Activated CD8-positive, alpha-beta memory T cell treated with anti-CD3 and anti-CD28 coated beads for 24 hours (primary cell): ENCODE measurements around the gene KIF23.
A peak's percentile ranks its signal among the peaks of the same experiment; 100 is the strongest.
"Not testable (repeated sequence)": the region's sequence is repeated elsewhere in the genome, so short reads cannot be mapped to it uniquely, and the experiment has no call there.

Experiments
- DNase-seq: peaks from one replicate; pipeline ENCODE4 v3.0.0-alpha.2; 2020

The KIF23 gene

DNA sequence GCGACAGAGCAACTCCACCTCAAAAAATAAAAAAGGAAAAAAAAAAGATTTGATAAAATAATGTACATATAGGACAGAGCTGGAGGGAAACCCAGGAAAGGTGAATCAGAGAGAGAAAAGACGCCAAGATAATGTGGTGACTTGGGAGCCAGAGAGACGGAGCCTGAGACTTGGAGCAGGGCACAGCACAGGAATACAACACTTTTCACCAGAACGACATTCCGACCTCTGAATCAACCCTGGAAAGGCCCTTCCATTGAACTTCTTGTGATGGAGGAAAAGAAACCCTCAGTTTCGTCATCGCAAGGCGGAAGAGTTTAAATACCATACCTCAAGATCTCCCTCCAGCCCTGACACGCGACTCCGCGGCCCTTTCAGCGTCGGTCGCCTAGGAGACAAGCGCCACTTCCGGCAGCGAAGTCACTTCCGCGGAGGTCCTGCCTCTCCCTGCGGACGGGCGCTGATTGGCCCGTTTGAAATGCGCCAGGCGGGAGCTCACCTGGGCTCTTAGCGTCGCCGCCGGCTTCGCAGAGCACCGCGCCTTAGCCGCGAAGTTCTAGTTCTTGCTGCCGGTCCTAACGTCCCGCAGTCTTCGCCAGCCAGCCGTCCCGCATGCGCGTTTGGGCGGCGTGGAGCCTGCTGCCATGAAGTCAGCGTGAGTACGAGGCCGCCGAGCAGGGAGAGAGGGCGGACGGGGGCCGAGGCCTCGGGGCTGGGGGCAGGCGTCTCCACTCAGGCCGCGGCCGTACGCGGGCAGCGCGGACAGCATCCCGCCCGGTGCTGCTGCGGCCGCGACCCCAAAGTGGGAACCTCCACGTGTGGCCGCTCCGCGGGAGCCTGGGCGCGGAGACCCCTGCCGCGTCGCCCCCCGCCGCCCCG, at the start of gene KIF23:
KIF23 (plus strand) TSS at position 528 of the 879 bp plus-strand sequence; CDS start at position 645, 117 bp downstream.
- peak; percentile 93 for DNase-seq

DNA sequence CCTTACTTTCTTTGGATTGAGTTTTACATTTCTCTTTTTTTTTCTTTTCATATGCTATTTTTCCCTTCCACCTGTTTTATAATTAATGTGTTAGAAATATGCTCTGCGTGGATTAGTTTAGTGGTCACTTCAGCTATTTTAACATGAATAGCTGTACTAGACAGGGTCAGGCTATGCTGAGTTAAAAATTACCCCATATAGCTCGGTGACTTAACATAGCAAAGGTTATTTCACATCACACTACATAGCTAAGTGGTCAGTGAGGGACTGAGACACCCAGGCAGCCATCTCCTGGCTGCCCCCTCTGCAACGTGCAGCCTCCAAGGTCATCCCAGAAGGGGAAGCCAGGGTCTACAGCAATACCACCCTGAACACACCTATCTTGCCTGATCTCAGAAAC, 46.9 kb upstream of the KIF23 start:
- no peak for DNase-seq

DNA sequence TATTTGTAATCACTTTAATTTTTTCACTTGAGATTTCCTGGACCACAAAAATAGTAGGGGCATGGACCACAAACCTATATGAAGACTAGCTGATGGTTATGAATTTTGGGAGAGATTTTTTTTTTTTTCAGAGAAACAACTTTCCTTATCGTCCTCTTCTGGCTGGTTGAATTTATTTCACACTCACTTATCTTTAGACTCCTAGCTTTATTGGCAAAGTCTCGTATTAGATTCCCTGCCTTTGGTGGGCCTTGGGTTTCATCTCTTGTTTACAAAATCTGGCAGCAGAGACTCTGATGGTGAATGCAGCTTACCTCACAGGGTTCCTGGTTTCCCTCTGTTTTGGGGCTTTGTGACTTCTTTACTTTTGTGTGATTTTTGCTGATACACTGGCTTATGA, 44.5 kb upstream of the KIF23 start:
- no peak for DNase-seq

DNA sequence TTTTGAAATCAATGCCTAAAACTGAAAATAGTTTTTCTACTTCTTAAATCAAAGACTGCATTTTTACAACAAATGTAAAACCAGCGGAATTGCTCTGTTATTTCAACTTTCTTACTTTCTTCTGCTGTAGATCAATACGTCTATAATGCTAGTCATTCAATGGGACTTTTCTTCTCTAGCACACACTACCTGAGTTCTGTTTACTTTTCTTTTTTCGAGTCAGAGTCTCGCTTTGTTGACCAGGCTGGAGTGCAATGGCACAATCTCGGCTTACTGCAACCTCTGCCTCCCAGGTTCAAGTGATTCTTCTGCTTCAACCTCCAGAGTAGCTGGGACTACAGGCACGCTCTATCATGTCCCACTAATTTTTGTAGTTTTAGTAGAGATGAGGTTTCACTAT, 40.7 kb upstream of the KIF23 start:
- no peak for DNase-seq

DNA sequence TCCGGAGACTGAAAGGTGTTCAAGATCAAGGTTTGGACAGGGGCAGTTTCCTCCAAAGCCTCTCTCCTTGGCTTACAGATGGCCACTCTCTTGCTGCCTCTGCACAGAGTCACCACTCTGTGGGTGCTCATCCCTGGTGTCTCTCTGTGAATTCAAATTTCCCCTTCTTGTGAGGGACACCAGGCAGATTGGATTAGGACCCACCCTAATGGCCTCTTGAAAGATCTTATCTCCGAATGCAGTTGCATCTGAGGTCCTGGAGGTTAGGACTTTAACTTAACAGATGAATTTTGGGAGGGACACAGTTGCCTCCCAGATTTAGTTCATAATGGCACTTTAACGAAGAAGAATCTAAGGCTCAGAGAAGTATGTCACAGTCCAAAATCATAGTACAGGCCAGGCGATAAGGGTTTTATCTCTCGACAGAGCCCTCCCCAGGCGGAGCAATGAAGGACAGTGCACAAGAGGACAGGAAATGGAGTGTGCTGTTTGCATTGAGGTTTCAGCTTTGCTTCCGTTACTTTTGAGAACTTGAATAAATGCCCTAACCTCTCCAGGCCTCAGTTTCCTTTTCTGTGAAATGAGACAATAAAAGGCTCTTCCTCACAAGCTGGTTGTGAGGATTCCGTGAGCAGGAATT, 38.9 kb upstream of the KIF23 start:
- no peak for DNase-seq

DNA sequence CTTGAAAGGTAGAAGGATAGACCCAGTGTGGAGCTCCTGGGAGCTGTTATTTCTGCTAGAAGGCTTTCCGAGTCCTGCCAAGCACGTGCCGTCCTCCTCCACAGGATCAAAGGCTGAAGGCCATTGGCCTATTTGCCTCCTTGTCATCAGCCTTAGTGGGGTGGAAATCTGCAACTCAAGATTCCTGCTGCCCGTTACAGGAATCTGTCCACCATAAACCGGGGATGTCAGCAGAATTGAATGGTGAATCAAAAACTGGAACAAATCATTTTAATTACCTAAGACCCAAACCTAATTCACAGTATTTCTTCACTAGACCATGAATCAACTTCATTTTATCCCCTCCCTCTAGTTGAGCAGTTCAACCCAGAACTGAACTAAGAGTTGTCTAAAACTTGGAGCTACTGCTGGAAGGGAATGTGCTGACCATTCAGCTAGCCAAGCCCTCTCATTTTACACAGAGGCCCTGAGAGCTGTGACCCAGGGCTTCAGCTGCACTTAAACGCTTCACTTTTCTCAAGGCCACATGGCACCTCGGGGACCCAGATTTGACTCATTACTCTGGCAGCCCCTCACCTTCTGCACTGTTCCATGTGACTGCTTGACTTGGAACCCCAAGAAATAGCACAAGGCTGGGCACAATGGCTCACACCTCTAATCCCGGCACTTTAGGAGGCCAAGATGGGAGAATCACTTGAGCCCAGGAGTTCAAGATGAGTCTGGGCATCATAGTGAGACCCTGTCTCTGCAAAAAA, 36.8 kb upstream of the KIF23 start:
- no peak for DNase-seq

DNA sequence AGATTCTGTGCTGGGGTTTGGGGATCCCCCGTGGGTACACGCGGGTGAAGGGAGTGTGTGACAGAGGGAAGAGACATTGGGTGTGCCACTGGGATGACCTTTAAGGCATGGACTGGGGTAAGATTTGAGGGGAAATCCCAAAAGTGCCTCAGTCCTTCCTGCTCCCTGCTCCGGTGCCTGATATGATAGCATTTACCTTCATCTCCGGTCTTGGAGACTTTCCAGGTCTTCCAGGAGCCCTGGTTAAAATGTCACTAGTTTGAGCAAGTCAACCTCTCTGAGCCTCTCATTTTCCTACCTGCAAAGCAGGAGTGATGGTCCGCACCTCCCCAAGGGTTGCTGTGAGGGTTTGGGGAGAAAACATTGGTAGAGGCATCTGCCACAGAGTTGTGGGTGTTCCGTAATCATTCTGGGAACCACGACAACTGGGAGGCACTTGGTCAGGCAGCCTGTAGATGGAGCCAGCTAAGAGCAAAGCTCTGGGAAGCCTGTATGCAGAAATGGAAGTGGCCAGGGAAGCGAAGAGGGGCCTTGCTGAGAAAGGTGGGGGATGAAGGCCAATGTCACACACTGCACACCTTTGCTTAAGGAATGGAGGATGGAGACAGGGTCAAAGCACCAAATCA, 33.9 kb upstream of the KIF23 start:
- DNase-seq = no peak

DNA sequence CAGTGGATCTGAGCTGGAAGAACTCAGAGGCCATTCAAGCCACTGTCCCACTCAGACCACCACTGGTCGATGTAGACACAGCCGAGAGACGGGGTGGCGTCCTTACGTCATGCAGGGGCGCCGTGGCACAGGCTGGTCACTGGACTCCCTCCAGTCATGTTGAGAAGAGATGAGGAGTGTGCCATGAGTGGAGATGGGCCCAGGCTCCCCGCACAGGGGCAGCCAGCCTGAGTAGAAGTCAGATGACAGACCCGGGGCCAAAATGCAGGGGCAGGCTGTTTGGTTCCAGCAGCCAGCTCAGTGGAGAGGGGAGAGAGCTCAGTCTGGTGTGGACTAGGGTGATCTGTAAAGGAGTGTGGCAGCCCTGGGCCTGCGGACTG, 33.4 kb upstream of the KIF23 start:
- no peak for DNase-seq

DNA sequence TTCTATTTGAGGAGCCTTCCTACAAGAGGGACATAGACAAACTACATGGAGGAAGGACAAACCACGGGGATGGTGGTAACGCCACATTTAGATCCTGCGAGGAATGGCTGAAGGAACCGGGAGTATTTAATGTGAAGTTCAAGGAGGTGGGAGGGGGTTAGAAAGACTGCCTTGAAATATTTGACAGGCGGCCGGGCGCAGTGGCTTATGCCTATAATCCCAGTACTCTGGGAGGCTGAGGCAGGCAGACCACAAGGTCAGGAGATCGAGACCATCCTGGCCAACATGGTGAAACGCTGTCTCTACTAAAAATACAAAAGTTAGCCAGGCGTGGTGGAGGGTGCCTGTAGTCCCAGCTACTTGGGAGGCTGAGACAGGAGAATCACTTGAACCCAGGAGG, 32.0 kb upstream of the KIF23 start:
- not testable (repeated sequence) for DNase-seq

DNA sequence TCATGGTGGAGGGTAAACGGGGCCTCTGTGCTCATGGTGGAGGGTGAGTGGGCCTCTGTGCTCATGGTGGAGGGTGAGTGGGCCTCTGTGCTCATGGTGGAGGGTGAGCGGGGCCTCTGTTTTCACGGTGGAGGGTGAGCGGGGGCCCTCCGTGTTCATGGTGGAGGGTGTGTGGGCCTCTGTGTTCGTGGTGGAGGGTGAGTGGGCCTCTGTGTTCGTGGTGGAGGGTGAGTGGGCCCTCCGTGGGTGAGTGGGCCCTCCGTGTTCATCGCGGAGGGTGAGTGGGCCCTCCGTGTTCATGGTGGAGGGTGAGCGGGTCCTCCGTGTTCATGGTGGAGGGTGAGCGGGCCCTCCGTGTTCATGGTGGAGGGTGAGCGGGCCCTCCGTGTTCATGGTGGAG, 30.1 kb upstream of the KIF23 start:
- not testable (repeated sequence) for DNase-seq

DNA sequence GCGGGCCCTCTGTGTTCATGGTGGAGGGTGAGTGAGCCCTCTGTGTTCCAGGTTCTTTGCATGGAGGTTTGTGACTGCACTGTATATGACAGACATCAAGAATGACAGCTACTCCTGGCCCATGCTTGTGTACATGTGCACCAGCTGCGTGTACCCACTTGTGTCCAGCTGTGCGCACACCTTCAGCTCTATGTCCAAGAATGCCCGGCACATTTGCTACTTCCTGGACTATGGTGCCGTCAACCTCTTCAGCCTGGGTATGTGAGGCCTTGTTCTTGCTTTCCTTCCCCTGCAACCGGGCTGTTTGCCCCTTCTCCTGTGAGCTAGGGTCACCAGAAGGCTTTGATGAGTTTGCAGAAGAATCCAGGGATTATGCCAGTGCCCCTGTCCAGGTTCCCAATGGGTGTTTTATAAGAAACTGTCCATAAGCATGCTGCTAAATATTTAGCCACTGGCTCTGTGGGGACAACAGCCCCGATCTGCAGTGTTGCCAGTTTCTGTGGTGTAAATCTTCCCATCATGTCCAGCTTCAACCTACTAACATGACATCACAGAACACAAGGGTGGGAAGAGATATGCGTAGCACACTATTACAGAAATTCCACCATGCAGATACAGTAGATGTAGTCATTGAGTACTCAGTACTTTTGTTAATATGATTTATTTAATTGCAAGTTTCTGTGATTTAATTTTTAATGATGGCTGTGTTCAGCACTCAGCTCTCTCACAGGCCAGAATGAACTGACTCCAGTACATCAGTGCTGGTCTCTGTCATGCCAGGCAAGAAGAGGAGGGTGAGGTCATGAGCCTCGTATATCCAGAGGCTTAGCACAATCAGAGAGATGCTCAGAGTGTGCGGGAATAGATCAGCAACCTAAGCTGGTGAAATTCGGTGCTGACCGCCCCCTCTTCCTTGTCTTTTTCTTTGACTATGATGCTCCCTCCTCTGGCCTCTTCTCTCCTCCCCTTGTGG, 29.2 kb upstream of the KIF23 start:
- DNase-seq = no peak

DNA sequence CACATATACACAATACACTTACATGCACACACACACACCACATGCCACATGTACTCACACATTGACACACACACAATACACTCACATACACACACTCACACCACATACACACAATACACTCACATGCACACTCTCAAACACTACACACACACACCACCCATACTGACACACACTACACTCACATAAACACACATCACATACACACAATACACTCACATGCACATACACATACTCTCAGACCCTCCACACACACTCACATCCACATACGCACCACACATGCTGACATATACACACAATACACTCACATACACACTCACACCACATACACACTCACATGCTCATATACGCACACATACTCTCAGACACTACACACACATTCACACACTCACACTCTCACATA, 28.3 kb upstream of the KIF23 start:
- DNase-seq = no peak

DNA sequence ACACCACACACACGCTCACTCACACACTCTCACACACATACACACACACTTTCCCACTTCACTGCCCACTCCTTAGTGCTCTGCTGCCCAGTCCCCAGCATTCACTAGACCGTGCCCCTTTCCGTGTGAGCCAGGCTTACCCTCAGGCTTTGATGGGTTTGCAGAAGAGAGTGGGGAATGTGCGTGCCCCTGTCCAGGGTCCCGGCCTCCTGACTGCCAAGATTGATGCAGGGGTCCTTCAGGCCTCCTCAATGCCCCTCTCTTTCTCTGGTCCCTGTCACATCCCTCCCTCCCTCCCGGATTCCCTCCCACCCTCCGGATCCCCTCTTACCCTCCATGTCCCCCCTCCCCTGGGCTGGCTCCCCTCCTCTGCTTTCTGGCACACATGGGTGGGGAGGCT, 27.9 kb upstream of the KIF23 start:
- no peak for DNase-seq

DNA sequence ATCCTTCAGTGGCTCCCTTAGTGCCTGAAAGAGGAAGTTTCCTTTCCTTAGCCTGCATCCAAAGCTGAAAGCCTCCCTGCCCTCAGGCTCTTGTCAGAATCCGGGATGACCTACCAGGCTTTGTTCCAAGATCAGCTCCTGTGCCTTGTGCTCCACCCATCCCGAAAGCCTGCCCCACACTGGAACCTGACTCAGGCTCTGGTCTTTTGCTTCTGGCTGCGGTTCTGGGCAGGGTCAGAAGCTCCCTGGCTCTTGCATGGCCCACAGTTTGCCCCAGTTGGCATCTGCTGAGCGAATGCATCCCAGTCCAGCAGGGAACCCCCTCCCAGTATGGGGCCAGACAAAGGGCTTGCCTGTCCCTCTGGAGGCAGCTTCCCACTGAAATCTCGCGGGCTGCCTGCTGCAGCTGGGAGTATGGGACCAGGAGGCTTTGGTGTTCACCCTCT, 25.9 kb upstream of the KIF23 start:
- DNase-seq = no peak

DNA sequence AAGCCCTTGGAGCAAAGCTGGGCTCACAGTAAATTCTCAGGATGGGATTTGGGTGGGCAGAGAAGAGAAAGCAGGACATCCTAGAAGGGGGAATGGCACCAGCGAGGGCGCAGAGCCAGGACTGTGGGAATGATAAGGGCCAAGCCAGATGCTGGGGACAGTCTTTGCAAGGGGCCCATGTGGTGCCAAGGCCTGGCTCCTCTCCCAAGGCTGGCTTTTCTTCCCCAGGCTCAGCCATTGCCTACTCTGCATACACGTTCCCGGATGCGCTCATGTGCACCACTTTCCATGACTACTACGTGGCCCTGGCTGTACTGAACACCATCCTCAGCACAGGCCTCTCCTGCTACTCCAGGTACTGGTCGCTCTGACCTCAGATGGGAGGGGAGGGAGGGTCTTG, 24.7 kb upstream of the KIF23 start:
- DNase-seq = peak; percentile 30

DNA sequence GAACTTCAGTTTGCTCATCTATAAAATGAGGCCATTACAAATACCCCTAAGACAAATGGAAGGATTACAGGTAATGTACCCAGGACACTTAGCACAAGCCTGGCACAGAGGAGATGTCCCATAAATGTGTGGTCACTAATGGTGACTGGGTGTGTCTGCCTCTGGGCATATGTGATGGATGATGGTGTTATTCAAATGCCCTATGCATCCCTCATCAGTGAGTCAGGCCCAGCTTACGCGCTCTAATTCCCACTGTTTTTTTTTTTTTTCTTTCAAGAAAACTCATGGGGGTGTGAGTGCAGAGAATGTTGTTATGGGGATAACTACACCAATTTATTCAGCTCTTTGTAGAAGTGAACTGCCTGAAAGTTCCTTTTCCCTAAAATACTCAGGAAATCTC, 23.6 kb upstream of the KIF23 start:
- peak; percentile 7 for DNase-seq

DNA sequence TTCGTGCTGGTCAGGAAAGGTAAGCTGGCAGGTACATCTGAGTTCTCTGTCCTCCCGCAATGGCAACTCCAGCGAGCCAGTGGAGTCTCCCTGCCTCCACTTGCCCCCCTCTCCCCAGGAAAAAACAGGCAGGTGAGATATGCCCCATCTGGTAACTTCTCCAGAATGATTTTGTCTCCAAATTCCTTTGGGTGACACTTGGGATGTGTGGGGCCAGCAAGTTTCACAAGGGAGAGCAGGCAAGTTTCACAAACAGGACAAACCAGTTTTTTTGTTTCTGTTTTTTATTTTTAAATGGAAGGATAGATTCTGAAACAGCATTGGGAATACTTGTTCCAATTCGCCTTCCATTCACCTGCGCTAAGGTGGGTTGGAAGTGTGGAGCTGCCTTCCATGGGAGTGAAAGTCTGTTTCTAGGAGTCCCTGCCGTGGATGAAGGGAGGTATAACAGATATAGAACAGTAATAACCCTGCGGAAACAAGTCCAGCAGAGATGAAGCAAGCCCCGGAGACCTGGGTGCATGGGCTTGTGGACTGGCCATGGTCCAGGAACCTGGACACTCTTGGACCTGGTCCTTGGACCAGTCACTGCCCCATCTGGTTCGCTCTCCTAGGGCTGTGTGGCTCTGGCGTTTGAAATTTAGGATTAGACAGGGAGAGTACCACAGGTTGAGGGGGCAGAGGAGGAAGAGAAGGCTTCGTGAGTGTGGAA, 22.9 kb upstream of the KIF23 start:
- peak; percentile 19 for DNase-seq

DNA sequence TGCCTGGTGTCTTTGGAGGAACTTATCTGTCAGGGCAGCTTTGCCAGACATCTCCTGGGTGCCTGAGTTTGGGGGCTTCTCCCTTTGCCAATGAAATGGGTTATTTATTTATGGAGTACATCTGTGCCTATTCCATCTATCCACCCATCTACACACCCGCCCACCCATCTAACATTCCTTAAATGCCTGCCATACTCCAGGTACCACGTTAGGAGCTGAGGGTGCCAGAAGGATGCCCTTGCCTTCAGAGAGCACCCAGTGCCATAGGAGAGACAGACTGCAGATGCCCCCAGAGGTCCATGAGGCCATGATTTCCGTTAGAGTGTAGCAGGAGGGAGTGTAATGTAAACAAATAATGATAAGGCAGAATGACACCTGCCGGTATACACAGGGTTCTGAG, 21.8 kb upstream of the KIF23 start:
- DNase-seq = peak; percentile 17

DNA sequence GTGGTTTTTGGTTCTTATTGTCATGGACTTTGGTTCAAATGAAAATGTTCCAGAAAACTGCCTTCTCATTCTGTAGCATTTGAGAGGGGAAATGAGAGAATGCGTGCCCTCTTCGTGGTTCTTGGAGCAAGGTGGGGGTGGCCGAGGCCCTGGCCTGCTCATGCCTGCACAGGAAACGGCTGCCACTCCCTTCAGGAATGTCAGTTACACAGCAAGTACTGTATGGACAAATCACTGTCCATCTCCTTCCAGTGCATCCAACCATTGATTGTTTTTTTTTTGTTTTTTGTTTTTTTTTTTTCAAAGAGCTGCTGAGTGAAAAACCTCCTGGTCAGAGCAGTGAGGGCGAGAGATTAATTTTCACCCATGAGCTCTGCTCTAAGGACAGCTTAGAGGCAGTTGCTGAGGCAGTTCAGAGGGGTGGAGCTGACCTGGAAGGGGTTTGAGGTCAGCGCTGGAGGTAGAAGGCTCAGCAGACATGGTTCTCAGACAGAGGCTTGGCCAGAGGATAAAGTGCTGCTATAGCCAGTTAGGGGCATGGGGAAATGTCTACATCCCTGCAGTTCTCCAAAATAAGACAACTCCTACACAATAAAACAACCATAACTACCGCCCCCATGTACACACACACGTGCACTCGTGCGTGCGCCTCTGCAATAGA, 20.2 kb upstream of the KIF23 start:
- peak; percentile 52 for DNase-seq

DNA sequence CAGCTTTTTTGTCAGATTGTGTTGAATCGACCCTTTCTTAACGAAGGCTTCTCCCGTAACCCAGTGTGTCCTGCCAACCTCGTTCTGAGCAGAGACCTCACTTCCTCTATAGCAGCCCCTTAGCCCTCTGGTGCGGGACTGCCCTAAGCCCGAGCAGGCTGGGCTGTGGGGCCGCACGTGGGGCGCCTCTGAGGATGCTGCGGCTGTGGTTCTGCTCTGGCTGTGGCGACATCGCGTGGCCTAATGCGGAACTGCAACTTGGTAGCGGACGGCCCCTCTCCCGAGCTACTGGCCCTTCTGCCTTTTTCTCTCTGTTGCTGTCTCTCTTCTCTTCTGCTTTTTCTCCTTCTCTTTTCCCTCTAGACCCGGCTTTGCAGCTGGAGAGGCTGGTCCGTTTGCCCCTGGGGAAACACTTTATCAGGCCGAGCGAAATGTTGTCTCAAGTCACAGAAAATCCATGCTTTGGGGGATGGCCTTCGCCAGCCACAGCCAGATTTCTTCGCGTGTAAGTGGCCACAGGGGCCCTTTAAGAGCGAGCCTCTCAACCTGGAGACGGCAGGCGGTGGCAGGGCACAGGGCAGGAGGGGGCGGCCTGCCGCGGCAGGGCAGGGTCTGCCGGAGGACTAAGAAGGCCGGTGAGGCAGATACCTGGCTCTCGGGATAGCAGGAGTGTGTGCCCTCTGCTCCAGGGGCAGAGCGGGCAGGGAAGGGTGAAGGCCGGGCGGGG, 19.4 kb upstream of the KIF23 start:
- DNase-seq = peak; percentile 98
